HEK293 (cell line): ENCODE data around the gene ATP23.

Experiments used
- CTCF ChIA-PET: fragments of 350-600 bp; formaldehyde crosslinking; extraction: SDS; loops from one replicate; lab custom pipeline; 2021; ENCODE audit warnings: antibody characterized with exemption; lab: Yijun Ruan, JAX
- POLR2A ChIA-PET: fragments of 300-600 bp; formaldehyde crosslinking; extraction: SDS; loops from one replicate; lab custom pipeline; 2020; ENCODE audit warnings: antibody characterized with exemption, inconsistent platforms; lab: Yijun Ruan, JAX
- H3K27ac ChIP-seq: fragments of 200-500 bp; sonication (Bioruptor generic); 2 replicates; pipeline ENCODE4 v1.5.1; 2014; ENCODE audit warnings: low read depth, low read length, control low read depth, inconsistent platforms; ENCODE audit errors: extremely low read depth
- H3K36me3 ChIP-seq, 2 experiments: fragments of 200-500 bp in 1 of 2; sonication (Bioruptor generic) in 1 of 2; 1 replicate in 1 of 2; 2 replicates in 1 of 2; pipeline ENCODE4 v1.5.1; 2014 to 2017; ENCODE audit warnings: inconsistent platforms in 2 of 2, low read length in 2 of 2; ENCODE audit not compliant: control insufficient read depth in 2 of 2, insufficient read depth in 1 of 2
- H3K4me1 ChIP-seq: fragments of 200-500 bp; sonication (Bioruptor generic); 2 replicates; pipeline ENCODE4 v1.5.1; 2014; ENCODE audit warnings: mild to moderate bottlenecking, low read length, inconsistent platforms; ENCODE audit not compliant: control insufficient read depth, insufficient read depth
- H3K4me3 ChIP-seq: 2 replicates; pipeline ENCODE4 v1.5.1; 2011; ENCODE audit warnings: low read depth, mild to moderate bottlenecking, control low read depth, low read length, moderate library complexity
- H3K9me3 ChIP-seq: fragments of 200-500 bp; sonication (Bioruptor generic); 2 replicates; pipeline ENCODE4 v1.5.1; 2014; ENCODE audit warnings: low read depth, low read length, inconsistent platforms; ENCODE audit not compliant: control insufficient read depth, insufficient read depth
- FEZF1 ChIP-seq: fragments of 450-650 bp; formaldehyde crosslinking; IDR thresholded peaks from 2 replicates; pipeline ENCODE4 v1.5.1; 2016; ENCODE audit warnings: missing biosample characterization, missing genetic modification characterization
- SCRT1 ChIP-seq: fragments of 450-650 bp; formaldehyde crosslinking; IDR thresholded peaks from 2 replicates; pipeline ENCODE4 v1.5.1; 2016; ENCODE audit warnings: missing biosample characterization, missing genetic modification characterization, borderline replicate concordance
- SP2 ChIP-seq: fragments of 450-650 bp; formaldehyde crosslinking; IDR thresholded peaks from 2 replicates; pipeline ENCODE4 v1.5.1; 2016; ENCODE audit warnings: missing biosample characterization, missing genetic modification characterization
- SP7 ChIP-seq: fragments of 450-650 bp; formaldehyde crosslinking; IDR thresholded peaks from 2 replicates; pipeline ENCODE4 v1.5.1; 2016; ENCODE audit warnings: missing biosample characterization, missing genetic modification characterization
- WT1 ChIP-seq: fragments of 450-650 bp; formaldehyde crosslinking; IDR thresholded peaks from 2 replicates; pipeline ENCODE4 v1.5.1; 2016; ENCODE audit warnings: missing biosample characterization, missing genetic modification characterization
- ZBTB1 ChIP-seq: fragments of 450-650 bp; formaldehyde crosslinking; IDR thresholded peaks from 2 replicates; pipeline ENCODE4 v1.5.1; 2016; ENCODE audit warnings: missing biosample characterization, missing genetic modification characterization
- ZBTB8A ChIP-seq: fragments of 450-650 bp; formaldehyde crosslinking; IDR thresholded peaks from 2 replicates; pipeline ENCODE4 v1.5.1; 2016; ENCODE audit warnings: missing biosample characterization, missing genetic modification characterization
- ZEB2 ChIP-seq: fragments of 450-650 bp; formaldehyde crosslinking; IDR thresholded peaks from 2 replicates; pipeline ENCODE4 v1.5.1; 2016; ENCODE audit warnings: missing biosample characterization, missing genetic modification characterization
- ZNF146 ChIP-seq: fragments of 450-650 bp; formaldehyde crosslinking; IDR thresholded peaks from 2 replicates; pipeline ENCODE4 v1.5.1; 2016; ENCODE audit warnings: missing biosample characterization, missing genetic modification characterization
- ZNF2 ChIP-seq: fragments of 450-650 bp; formaldehyde crosslinking; IDR thresholded peaks from 2 replicates; pipeline ENCODE4 v1.5.1; 2016; ENCODE audit warnings: missing biosample characterization, missing genetic modification characterization
- ZNF239 ChIP-seq: fragments of 450-650 bp; formaldehyde crosslinking; IDR thresholded peaks from 2 replicates; pipeline ENCODE4 v1.5.1; 2016; ENCODE audit warnings: missing biosample characterization, missing genetic modification characterization
- ZNF324 ChIP-seq: fragments of 450-650 bp; formaldehyde crosslinking; IDR thresholded peaks from 2 replicates; pipeline ENCODE4 v1.5.1; 2016; ENCODE audit warnings: missing biosample characterization, missing genetic modification characterization
- ZNF354C ChIP-seq: fragments of 450-650 bp; formaldehyde crosslinking; IDR thresholded peaks from 2 replicates; pipeline ENCODE4 v1.5.1; 2016; ENCODE audit warnings: missing biosample characterization, missing genetic modification characterization, low read depth, borderline replicate concordance
- ZNF366 ChIP-seq: fragments of 450-650 bp; formaldehyde crosslinking; conservative IDR thresholded peaks from 2 replicates; pipeline ENCODE4 v1.5.1; 2016; ENCODE audit warnings: missing biosample characterization, missing genetic modification characterization
- ZNF521 ChIP-seq: fragments of 450-650 bp; formaldehyde crosslinking; IDR thresholded peaks from 2 replicates; pipeline ENCODE4 v1.5.1; 2017; ENCODE audit warnings: missing biosample characterization, mild to moderate bottlenecking, missing genetic modification characterization
- ZNF544 ChIP-seq: fragments of 450-650 bp; formaldehyde crosslinking; IDR thresholded peaks from 2 replicates; pipeline ENCODE4 v1.5.0; 2017; ENCODE audit warnings: missing biosample characterization, missing genetic modification characterization
- ZNF629 ChIP-seq: fragments of 450-650 bp; formaldehyde crosslinking; IDR thresholded peaks from 2 replicates; pipeline ENCODE4 v1.5.1; 2017; ENCODE audit warnings: missing biosample characterization, missing genetic modification characterization
- ZNF664 ChIP-seq: fragments of 450-650 bp; formaldehyde crosslinking; IDR thresholded peaks from 2 replicates; pipeline ENCODE4 v1.5.1; 2016; ENCODE audit warnings: missing biosample characterization, missing genetic modification characterization
- ZNF830 ChIP-seq: fragments of 450-650 bp; IDR thresholded peaks from 2 replicates; pipeline ENCODE4 v1.5.0; 2018; ENCODE audit warnings: missing biosample characterization, missing genetic modification characterization, low read depth, mild to moderate bottlenecking, moderate library complexity
- ZSCAN5A ChIP-seq: fragments of 450-650 bp; formaldehyde crosslinking; IDR thresholded peaks from 2 replicates; pipeline ENCODE4 v1.5.1; 2016; ENCODE audit warnings: missing biosample characterization, missing genetic modification characterization
- ZXDB ChIP-seq: fragments of 450-650 bp; formaldehyde crosslinking; IDR thresholded peaks from 2 replicates; pipeline ENCODE4 v1.5.1; 2016; ENCODE audit warnings: missing biosample characterization, missing genetic modification characterization
- TF ChIP-seq, protein P1 (sequence below): fragments of 450-650 bp; formaldehyde crosslinking; IDR thresholded peaks from 2 replicates; pipeline ENCODE4 v1.5.1; 2017; ENCODE audit warnings: missing biosample characterization, missing genetic modification characterization
- TF ChIP-seq, protein P2 (sequence below): fragments of 450-650 bp; formaldehyde crosslinking; IDR thresholded peaks from 2 replicates; pipeline ENCODE4 v1.5.1; 2017; ENCODE audit warnings: missing biosample characterization, mild to moderate bottlenecking, missing genetic modification characterization, moderate library complexity
- TF ChIP-seq, protein P3 (sequence below): fragments of 450-650 bp; formaldehyde crosslinking; IDR thresholded peaks from 2 replicates; pipeline ENCODE4 v1.5.1; 2016; ENCODE audit warnings: missing biosample characterization, missing genetic modification characterization, borderline replicate concordance

The ATP23 gene

GRCh38 chr12:57939291-57939690, 2.1 kb upstream of the ATP23 start:
- CTCF ChIA-PET: interaction anchor here (0.8 kb wide), 1 partner anchor 33 kb away, joined by 3 read pairs; no protein-coding TSS in a partner anchor
- no peaks in the 10 kb centered on the region for H3K9me3 ChIP-seq
- no peak overlapping the region for H3K4me3 ChIP-seq
- POLR2A ChIA-PET: no interaction called here
- TF ChIP-seq, protein P1, sequence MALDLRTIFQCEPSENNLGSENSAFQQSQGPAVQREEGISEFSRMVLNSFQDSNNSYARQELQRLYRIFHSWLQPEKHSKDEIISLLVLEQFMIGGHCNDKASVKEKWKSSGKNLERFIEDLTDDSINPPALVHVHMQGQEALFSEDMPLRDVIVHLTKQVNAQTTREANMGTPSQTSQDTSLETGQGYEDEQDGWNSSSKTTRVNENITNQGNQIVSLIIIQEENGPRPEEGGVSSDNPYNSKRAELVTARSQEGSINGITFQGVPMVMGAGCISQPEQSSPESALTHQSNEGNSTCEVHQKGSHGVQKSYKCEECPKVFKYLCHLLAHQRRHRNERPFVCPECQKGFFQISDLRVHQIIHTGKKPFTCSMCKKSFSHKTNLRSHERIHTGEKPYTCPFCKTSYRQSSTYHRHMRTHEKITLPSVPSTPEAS (tag by site-specific recombination): no peak
- no peak for TF ChIP-seq ZNF830 (tag by site-specific recombination)
- TF ChIP-seq SP7 (tag by site-specific recombination): no peak
- TF ChIP-seq ZNF324 (tag by site-specific recombination): no peak
- no peak for TF ChIP-seq ZEB2 (tag by site-specific recombination)
- TF ChIP-seq ZSCAN5A (tag by site-specific recombination): no peak
- TF ChIP-seq ZNF544 (tag by site-specific recombination): no peak
- no peak for TF ChIP-seq ZNF366
- TF ChIP-seq SP2 (tag by site-specific recombination): no peak
- 0 out of 2 replicates have a peak, but pooled peaks cover 2% of the 10 kb centered on the region for H3K4me1 ChIP-seq
- no peaks in the 10 kb centered on the region for H3K36me3 ChIP-seq
- H3K27ac ChIP-seq: no peak overlapping the region

DNA sequence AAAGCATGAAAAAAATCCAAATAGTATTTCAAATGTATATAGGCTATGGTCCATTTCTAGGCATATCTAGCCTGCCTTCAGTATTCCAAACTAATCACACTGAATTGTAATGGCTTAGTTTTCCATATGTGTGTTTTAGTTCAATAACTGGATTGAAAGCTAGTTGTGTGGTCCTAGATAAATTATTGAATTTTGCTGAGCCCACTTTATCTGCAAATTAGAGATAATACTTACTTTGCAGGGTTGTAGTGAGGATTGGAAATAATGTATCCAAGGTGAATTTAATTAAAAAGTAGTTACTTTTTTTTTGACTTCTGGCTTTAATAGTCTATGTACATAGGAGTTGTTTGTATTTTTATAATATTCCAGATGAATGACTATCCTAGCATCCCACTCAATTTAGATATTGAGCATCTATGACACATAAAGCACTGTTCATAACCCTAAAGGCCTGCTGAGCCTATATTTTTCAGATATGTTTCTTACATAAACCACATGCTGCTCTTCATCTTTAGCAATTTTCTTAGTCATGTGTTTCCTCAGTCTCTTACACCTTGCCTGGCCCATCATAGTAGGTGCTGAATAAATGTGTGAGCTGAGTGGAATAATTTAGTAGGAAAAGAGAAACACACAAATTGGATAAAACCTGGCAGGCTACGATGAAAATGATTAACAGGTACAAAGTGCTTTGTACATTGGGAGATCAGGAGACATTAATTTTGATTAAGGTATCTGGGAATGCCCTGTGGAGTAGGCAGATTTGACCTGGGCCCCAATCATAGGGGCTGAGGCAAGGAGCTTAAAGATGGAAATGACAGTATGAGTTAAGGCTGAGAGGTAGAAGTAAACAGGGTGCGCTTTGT, 1.1 kb upstream of the ATP23 start:
- no peak for TF ChIP-seq ZNF146 (tag by site-specific recombination)
- TF ChIP-seq ZNF354C: no peak
- peak; percentile 86 for TF ChIP-seq ZNF664 (tag by site-specific recombination)
- TF ChIP-seq SCRT1 (tag by site-specific recombination): 0 out of 2 replicates have a peak, but pooled peaks have one; percentile 22
- no peak for TF ChIP-seq ZBTB8A (tag by site-specific recombination)
- TF ChIP-seq, protein P2, sequence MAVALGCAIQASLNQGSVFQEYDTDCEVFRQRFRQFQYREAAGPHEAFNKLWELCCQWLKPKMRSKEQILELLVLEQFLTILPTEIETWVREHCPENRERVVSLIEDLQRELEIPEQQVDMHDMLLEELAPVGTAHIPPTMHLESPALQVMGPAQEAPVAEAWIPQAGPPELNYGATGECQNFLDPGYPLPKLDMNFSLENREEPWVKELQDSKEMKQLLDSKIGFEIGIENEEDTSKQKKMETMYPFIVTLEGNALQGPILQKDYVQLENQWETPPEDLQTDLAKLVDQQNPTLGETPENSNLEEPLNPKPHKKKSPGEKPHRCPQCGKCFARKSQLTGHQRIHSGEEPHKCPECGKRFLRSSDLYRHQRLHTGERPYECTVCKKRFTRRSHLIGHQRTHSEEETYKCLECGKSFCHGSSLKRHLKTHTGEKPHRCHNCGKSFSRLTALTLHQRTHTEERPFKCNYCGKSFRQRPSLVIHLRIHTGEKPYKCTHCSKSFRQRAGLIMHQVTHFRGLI (tag by site-specific recombination): no peak

GRCh38 chr12:57940915-57941164, 527 bp upstream of the ATP23 start:
- Histone ChIP-seq H3K9me3 (no peaks in the 10 kb centered on the region), H3K27ac (peak overlapping the region; percentile 47; the same call in 1 of the 2 replicates), H3K36me3 (no peaks in the 10 kb centered on the region; a peak in 1 of 3 replicates), H3K4me3 (peak overlapping the region; percentile 53), H3K4me1 (0 out of 2 replicates have a peak, but pooled peaks cover 2% of the 10 kb centered on the region)
- ChIA-PET CTCF (no interaction called here), POLR2A (interaction anchor here (0.8 to 2.0 kb wide), 10 partner anchors 8 to 980 kb away, joined by 3 to 22 read pairs (median 4); partner anchors contain the start of genes CTDSP2, EEF1AKMT3, LRIG3 and METTL1)
- TF ChIP-seq ZNF2 (tag by site-specific recombination): peak; percentile 78; the same call in 1 of the 2 replicates
- peak; percentile 20 for TF ChIP-seq WT1 (tag by site-specific recombination)
- 0 out of 2 replicates have a peak, but pooled peaks have one; percentile 25 for TF ChIP-seq FEZF1 (tag by site-specific recombination)
- TF ChIP-seq ZXDB: peak; percentile 60
- TF ChIP-seq, protein P3, sequence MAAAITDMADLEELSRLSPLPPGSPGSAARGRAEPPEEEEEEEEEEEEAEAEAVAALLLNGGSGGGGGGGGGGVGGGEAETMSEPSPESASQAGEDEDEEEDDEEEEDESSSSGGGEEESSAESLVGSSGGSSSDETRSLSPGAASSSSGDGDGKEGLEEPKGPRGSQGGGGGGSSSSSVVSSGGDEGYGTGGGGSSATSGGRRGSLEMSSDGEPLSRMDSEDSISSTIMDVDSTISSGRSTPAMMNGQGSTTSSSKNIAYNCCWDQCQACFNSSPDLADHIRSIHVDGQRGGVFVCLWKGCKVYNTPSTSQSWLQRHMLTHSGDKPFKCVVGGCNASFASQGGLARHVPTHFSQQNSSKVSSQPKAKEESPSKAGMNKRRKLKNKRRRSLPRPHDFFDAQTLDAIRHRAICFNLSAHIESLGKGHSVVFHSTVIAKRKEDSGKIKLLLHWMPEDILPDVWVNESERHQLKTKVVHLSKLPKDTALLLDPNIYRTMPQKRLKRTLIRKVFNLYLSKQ (tag by site-specific recombination): no peak
- TF ChIP-seq ZNF629 (tag by site-specific recombination): no peak
- no peak for TF ChIP-seq ZNF521 (tag by site-specific recombination)
- TF ChIP-seq ZBTB1 (tag by site-specific recombination): no peak
- no peak; the same call in 1 of the 2 replicates for TF ChIP-seq ZNF239 (tag by site-specific recombination)

More for the DNA sequence above, 1.1 kb upstream of the ATP23 start:
- H3K4me3 ChIP-seq: peak overlapping the region; percentile 53; the same call in 1 of the 2 replicates
- no peaks in the 10 kb centered on the region; a peak in 1 of 3 replicates for H3K36me3 ChIP-seq
- peak overlapping the region; percentile 47; the same call in 1 of the 2 replicates for H3K27ac ChIP-seq
- ChIA-PET POLR2A (interaction anchor here (0.9 to 2.0 kb wide), 7 partner anchors 8 to 94 kb away, joined by 4 to 22 read pairs (median 4); partner anchors contain the start of gene CTDSP2), CTCF (interaction anchor here (0.5 to 0.6 kb wide), 2 partner anchors 39 to 408 kb away, joined by 3 to 4 read pairs; no protein-coding TSS in a partner anchor)
- no peaks in the 10 kb centered on the region for H3K9me3 ChIP-seq
- 0 out of 2 replicates have a peak, but pooled peaks cover 2% of the 10 kb centered on the region for H3K4me1 ChIP-seq
